Measurements from ENCODE around the gene SEC24A. TPM values are rescaled to one million over a fixed set of nuclear protein-coding genes. Genes with fewer than 3 reads are reported as not detected.

Gene SEC24A
- polyA plus RNA-seq, 1 of the 3 experiments (the other 2 are of a cell fraction), result 7.4 TPM

DNA sequence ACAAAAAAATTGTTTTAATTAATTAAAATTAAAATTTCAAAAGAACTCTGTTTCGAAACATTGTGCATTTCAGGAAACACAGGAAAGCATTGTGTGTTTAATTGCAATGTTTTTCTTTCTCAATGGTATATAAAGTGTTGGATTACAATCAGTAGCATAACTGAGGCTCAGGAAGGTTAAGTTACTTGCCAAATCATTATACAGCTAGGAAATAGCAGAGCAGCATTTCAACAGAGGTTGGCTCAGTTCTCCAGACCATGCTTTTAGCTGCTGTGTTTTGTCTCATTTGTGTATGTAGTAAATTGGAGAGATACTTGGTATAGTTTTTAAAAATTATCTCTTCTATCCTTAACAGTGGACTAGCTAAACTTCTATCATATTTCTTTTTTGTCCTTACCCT, 59.7 kb downstream of the SEC24A start:
- no peak overlapping the region for H3K9ac ChIP-seq
- no peak overlapping the region for H2AFZ ChIP-seq (ENCODE audit: low read depth)
- H3K27ac ChIP-seq (ENCODE audit: low read depth in 2 of 2, low read length in 1 of 2), result no peak overlapping the region
- no peaks in the 10 kb centered on the region for H4K20me1 ChIP-seq (ENCODE audit: insufficient read depth)
- TF ChIP-seq EP300 (IDR thresholded peaks at IDR 0.05; ENCODE audit: borderline replicate concordance in 1 of 2, low read depth in 1 of 2, low read length in 1 of 2), result no peak
- TF ChIP-seq, protein P1, sequence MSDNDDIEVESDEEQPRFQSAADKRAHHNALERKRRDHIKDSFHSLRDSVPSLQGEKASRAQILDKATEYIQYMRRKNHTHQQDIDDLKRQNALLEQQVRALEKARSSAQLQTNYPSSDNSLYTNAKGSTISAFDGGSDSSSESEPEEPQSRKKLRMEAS (IDR thresholded peaks at IDR 0.05; ENCODE audit: low read depth), result no peak
- no peak for TF ChIP-seq RAD21 (IDR thresholded peaks at IDR 0.05; ENCODE audit: low read length)
- TF ChIP-seq MEF2A (IDR thresholded peaks at IDR 0.05; ENCODE audit: borderline replicate concordance, low read depth), result no peak
- no peak for TF ChIP-seq IRF3 (IDR thresholded peaks at IDR 0.05; ENCODE audit: low read depth, low read length)
- TF ChIP-seq GATA2 (CRISPR knock-in tag; IDR thresholded peaks at IDR 0.05), result no peak
- no peak for TF ChIP-seq MXI1 (IDR thresholded peaks at IDR 0.05; ENCODE audit: low read depth, low read length)
- no peak for TF ChIP-seq REST (IDR thresholded peaks at IDR 0.05; ENCODE audit: low read depth, low read length)
- TF ChIP-seq YY1 (IDR thresholded peaks at IDR 0.05; ENCODE audit: low read depth), result no peak
- no peak for TF ChIP-seq TAF1 (IDR thresholded peaks at IDR 0.05; ENCODE audit: borderline replicate concordance, low read depth, low read length)
- TF ChIP-seq, protein P2, sequence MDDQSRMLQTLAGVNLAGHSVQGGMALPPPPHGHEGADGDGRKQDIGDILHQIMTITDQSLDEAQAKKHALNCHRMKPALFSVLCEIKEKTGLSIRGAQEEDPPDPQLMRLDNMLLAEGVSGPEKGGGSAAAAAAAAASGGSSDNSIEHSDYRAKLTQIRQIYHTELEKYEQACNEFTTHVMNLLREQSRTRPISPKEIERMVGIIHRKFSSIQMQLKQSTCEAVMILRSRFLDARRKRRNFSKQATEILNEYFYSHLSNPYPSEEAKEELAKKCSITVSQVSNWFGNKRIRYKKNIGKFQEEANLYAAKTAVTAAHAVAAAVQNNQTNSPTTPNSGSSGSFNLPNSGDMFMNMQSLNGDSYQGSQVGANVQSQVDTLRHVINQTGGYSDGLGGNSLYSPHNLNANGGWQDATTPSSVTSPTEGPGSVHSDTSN (IDR thresholded peaks at IDR 0.05), result no peak
- no peak for TF ChIP-seq TEAD4 (IDR thresholded peaks at IDR 0.05; ENCODE audit: borderline replicate concordance, insufficient read depth)
- TF ChIP-seq GABPA (IDR thresholded peaks at IDR 0.05; ENCODE audit: low read depth), result no peak
- no peaks in the 10 kb centered on the region for H3K9me3 ChIP-seq
- no peaks in the 10 kb centered on the region for H3K4me1 ChIP-seq (ENCODE audit: control insufficient read depth in 1 of 2, insufficient read depth in 2 of 2, low read depth in 1 of 2, low read length in 1 of 2)
- peaks cover 30 to 72% of the 10 kb centered on the region in 2 experiments for H3K36me3 ChIP-seq (replicated peaks in 1 of 2; ENCODE audit: control insufficient read depth in 1 of 2, insufficient read depth in 2 of 2, low read length in 1 of 2)
- H3K4me2 ChIP-seq, result no peak overlapping the region
- H3F3A ChIP-seq (replicated peaks; ENCODE audit: insufficient read depth), result peaks cover 11% of the 10 kb centered on the region
- DNase-seq, result no peak
- H3K79me2 ChIP-seq (ENCODE audit: insufficient read depth), result 0 out of 2 replicates have a peak, but pooled peaks cover 6% of the 10 kb centered on the region
- H3K27me3 ChIP-seq (ENCODE audit: insufficient read depth), result no peaks in the 10 kb centered on the region
- WGBS (ENCODE audit: low lambda C conversion rate), result 90% methylated on average over 1 of the region's 1 CpG
- no peak overlapping the region for H3K4me3 ChIP-seq (ENCODE audit: low read depth in 2 of 2, low read length in 1 of 2)
- ChIA-PET CTCF (interaction anchor here (2.7 kb wide), 1 partner anchor 30 kb away, joined by 8 read pairs; the partner anchor contains the start of gene CAMLG), POLR2A (no interaction called here)
- H3K9me2 ChIP-seq, result no peaks in the 10 kb centered on the region
